ENCODE data around the gene LMX1B. TPM values are rescaled to one million over a fixed set of nuclear protein-coding genes. Genes with fewer than 3 reads are reported as not detected.

LMX1B gene
- polyA plus RNA-seq, 1 donor (not counting 4 experiments of a cell fraction or from before 2014, with no cell fraction given): 0.24 TPM

- no peak overlapping the region for H3K4me3 ChIP-seq (ENCODE audit: control insufficient read depth in 2 of 3, extremely low read depth in 1 of 3, insufficient read depth in 2 of 3, low read depth in 1 of 3, low read length in 3 of 3)
- H3K36me3 ChIP-seq (ENCODE audit: control insufficient read depth in 2 of 2, extremely low read depth in 1 of 2, insufficient read depth in 2 of 2, low read length in 2 of 2): no peaks in the 10 kb centered on the region
- H3K4me1 ChIP-seq (ENCODE audit: control insufficient read depth, extremely low read depth, insufficient read depth, low read length): peaks cover 4% of the 10 kb centered on the region
- TF ChIP-seq CTCF (optimal IDR thresholded peaks at IDR 0.05 in 1 of 3, IDR thresholded peaks at IDR 0.05 in 1 of 3, conservative IDR thresholded peaks at IDR 0.05 in 1 of 3; ENCODE audit: extremely low read depth in 1 of 3, insufficient read depth in 2 of 3, low read length in 3 of 3): no peak
- TF ChIP-seq EZH2 (IDR thresholded peaks at IDR 0.05; ENCODE audit: low read length): no peak
- H3K27me3 ChIP-seq (ENCODE audit: control insufficient read depth, extremely low read depth, insufficient read depth, low read length): peaks cover 30% of the 10 kb centered on the region
- H3K9me1 ChIP-seq (ENCODE audit: control insufficient read depth, extremely low read depth, insufficient read depth, low read length): no peaks in the 10 kb centered on the region
- H3K27ac ChIP-seq (ENCODE audit: control insufficient read depth, insufficient read depth, low read length): no peak overlapping the region
- no peaks in the 10 kb centered on the region for H3K79me2 ChIP-seq (ENCODE audit: control insufficient read depth, insufficient read depth, low read length)
- no peaks in the 10 kb centered on the region for H4K20me1 ChIP-seq (ENCODE audit: control insufficient read depth, extremely low read depth, insufficient read depth, low read length)
- no peak overlapping the region for H2AFZ ChIP-seq (ENCODE audit: control insufficient read depth, low read length)
- dilution Hi-C loops (cut with MboI; ENCODE audit: extremely low pct_ligation_motif_present, low sequenced_read_pairs): no loop called here
- no peak overlapping the region for H3K4me2 ChIP-seq (ENCODE audit: control insufficient read depth, extremely low read depth, insufficient read depth, low read depth, low read length)
- DNase-seq (ENCODE audit: low read depth, low spot score): no peak
- FAIRE-seq: no peak
- H3K9ac ChIP-seq (ENCODE audit: control insufficient read depth, extremely low read depth, insufficient read depth, low read length): no peak overlapping the region
- no peaks in the 10 kb centered on the region for H3K9me3 ChIP-seq (ENCODE audit: control insufficient read depth, low read depth, low read length)
Measured at GRCh38 chr9:126618190-126618584, 4.5 kb downstream of the LMX1B start.

- Histone ChIP-seq H3K27me3 (ENCODE audit: control insufficient read depth, extremely low read depth, insufficient read depth, low read length) (peaks cover 27% of the 10 kb centered on the region), H2AFZ (ENCODE audit: control insufficient read depth, low read length) (no peak overlapping the region), H3K9me1 (ENCODE audit: control insufficient read depth, extremely low read depth, insufficient read depth, low read length) (no peaks in the 10 kb centered on the region), H3K4me1 (ENCODE audit: control insufficient read depth, extremely low read depth, insufficient read depth, low read length) (peaks cover 4% of the 10 kb centered on the region), H3K9ac (ENCODE audit: control insufficient read depth, extremely low read depth, insufficient read depth, low read length) (no peak overlapping the region), H4K20me1 (ENCODE audit: control insufficient read depth, extremely low read depth, insufficient read depth, low read length) (no peaks in the 10 kb centered on the region), H3K27ac (ENCODE audit: control insufficient read depth, insufficient read depth, low read length) (no peak overlapping the region), H3K36me3 (ENCODE audit: control insufficient read depth in 2 of 2, extremely low read depth in 1 of 2, insufficient read depth in 2 of 2, low read length in 2 of 2) (no peaks in the 10 kb centered on the region), H3K4me3 (ENCODE audit: control insufficient read depth in 2 of 3, extremely low read depth in 1 of 3, insufficient read depth in 2 of 3, low read depth in 1 of 3, low read length in 3 of 3) (no peak overlapping the region), H3K79me2 (ENCODE audit: control insufficient read depth, insufficient read depth, low read length) (no peaks in the 10 kb centered on the region), H3K4me2 (ENCODE audit: control insufficient read depth, extremely low read depth, insufficient read depth, low read depth, low read length) (no peak overlapping the region), H3K9me3 (ENCODE audit: control insufficient read depth, low read depth, low read length) (no peaks in the 10 kb centered on the region)
- TF ChIP-seq CTCF (optimal IDR thresholded peaks at IDR 0.05 in 1 of 3, IDR thresholded peaks at IDR 0.05 in 1 of 3, conservative IDR thresholded peaks at IDR 0.05 in 1 of 3; ENCODE audit: extremely low read depth in 1 of 3, insufficient read depth in 2 of 3, low read length in 3 of 3) (no peak), EZH2 (IDR thresholded peaks at IDR 0.05; ENCODE audit: low read length) (no peak)
- no peak for DNase-seq (ENCODE audit: low read depth, low spot score)
- dilution Hi-C loops (cut with MboI; ENCODE audit: extremely low pct_ligation_motif_present, low sequenced_read_pairs): no loop called here
- FAIRE-seq: no peak
Measured at GRCh38 chr9:126618585-126619360, 5.0 kb downstream of the LMX1B start.
